ENCODE results near the gene SUN2.

Gene SUN2

DNA sequence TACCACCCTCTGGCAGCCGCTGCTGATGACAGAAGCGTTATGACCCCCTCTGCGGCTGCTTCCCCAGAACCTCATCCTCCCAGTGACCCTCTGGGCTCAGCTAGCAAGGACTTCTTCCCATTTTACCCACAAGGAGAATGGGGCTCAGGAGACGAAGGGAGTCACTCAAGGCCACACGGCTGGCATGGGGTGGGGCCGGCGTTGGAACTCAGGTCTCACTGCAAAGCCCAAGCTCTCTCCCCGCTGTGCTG, 16.8 kb upstream of the SUN2 start:
- Histone ChIP-seq H3K9ac (no peak overlapping the region), H3K79me2 (ENCODE audit: insufficient read depth, low read depth) (no peaks in the 10 kb centered on the region), H3K4me3 (IDR thresholded peaks at IDR 0.05; ENCODE audit: insufficient read depth, low read depth, low read length) (no peak overlapping the region), H3K4me2 (no peak overlapping the region), H3K4me1 (ENCODE audit: low read depth, poor library complexity, severe bottlenecking) (peaks cover 3% of the 10 kb centered on the region), H3K27ac (no peak overlapping the region), H2AFZ (ENCODE audit: low read depth) (no peak overlapping the region), H3K27me3 (ENCODE audit: insufficient read depth, low read depth) (no peaks in the 10 kb centered on the region; the same call in 1 of the 2 replicates), H3K36me3 (ENCODE audit: insufficient read depth) (no peaks in the 10 kb centered on the region), H4K20me1 (ENCODE audit: insufficient read depth) (no peaks in the 10 kb centered on the region)
- TF ChIP-seq, protein P1, sequence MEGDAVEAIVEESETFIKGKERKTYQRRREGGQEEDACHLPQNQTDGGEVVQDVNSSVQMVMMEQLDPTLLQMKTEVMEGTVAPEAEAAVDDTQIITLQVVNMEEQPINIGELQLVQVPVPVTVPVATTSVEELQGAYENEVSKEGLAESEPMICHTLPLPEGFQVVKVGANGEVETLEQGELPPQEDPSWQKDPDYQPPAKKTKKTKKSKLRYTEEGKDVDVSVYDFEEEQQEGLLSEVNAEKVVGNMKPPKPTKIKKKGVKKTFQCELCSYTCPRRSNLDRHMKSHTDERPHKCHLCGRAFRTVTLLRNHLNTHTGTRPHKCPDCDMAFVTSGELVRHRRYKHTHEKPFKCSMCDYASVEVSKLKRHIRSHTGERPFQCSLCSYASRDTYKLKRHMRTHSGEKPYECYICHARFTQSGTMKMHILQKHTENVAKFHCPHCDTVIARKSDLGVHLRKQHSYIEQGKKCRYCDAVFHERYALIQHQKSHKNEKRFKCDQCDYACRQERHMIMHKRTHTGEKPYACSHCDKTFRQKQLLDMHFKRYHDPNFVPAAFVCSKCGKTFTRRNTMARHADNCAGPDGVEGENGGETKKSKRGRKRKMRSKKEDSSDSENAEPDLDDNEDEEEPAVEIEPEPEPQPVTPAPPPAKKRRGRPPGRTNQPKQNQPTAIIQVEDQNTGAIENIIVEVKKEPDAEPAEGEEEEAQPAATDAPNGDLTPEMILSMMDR (conservative IDR thresholded peaks at IDR 0.05; ENCODE audit: low read depth, low read length), result no peak

DNA sequence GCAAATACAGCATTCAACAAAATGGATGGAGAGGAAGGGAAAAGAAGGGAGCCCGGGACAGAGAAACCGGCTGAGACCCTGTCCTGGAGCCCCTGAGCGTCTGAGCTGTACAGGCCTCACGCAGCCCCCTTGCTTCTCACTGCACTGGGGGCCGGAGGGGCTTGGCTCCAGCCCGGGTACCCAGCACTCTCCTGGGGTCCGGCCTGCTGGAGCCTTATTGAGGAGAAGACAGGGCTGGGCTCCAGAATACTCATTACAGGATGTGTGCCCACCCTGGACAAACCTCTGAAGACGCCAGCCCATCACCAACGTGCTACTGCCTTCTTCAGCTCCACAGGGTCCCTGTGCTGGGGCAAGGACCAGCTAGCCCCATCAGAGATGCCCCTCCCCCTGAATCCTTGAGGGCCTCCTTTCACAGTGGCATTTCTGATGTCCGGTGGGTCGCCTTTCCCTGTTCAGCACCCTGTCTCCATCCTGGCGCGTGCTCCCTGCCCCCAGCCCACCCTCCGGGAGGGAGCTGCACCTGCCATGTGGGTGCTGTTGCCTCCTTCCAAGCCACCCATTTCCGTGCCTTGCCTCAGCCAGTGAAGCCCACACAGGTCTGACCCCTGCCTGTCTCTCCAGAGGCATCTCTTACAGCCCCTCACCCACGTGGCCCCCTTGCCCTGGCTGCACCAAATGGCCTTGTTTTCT, 14.6 kb upstream of the SUN2 start:
- TF ChIP-seq, protein P1 (conservative IDR thresholded peaks at IDR 0.05; ENCODE audit: low read depth, low read length), result no peak
- no peak overlapping the region for H3K4me2 ChIP-seq
- no peaks in the 10 kb centered on the region for H3K79me2 ChIP-seq (ENCODE audit: insufficient read depth, low read depth)

DNA sequence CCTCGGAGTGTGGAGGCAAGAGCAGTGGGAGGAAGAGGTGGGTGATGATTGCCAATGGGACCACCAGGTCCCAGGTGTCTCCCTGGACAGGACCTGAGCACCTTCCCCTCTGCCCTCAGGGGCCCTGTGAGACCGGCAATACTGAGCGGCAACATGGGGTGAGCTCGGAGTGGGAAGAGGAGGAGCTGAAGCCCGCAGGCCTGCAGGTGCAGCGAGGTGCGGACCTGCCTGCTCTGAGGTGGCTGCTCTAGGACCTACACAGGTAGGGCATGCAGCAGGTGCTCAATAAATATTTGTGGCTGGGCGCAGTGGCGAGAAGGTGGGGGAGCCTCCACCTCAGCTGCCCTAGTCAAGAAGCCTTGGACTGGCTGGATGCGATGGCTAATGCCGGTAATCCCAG, 12.2 kb upstream of the SUN2 start:
- Histone ChIP-seq H4K20me1 (ENCODE audit: insufficient read depth) (no peaks in the 10 kb centered on the region), H3K36me3 (ENCODE audit: insufficient read depth) (no peaks in the 10 kb centered on the region), H3K27me3 (ENCODE audit: insufficient read depth, low read depth) (peaks cover 5% of the 10 kb centered on the region; the same call in 1 of the 2 replicates), H3K9ac (no peak overlapping the region), H3K79me2 (ENCODE audit: insufficient read depth, low read depth) (no peaks in the 10 kb centered on the region), H2AFZ (ENCODE audit: low read depth) (no peak overlapping the region), H3K4me2 (no peak overlapping the region), H3K4me3 (IDR thresholded peaks at IDR 0.05; ENCODE audit: insufficient read depth, low read depth, low read length) (no peak overlapping the region), H3K27ac (no peak overlapping the region), H3K4me1 (ENCODE audit: low read depth, poor library complexity, severe bottlenecking) (no peaks in the 10 kb centered on the region)
- TF ChIP-seq, protein P1 (conservative IDR thresholded peaks at IDR 0.05; ENCODE audit: low read depth, low read length), result no peak

More for the DNA sequence above, 14.6 kb upstream of the SUN2 start:
- Histone ChIP-seq H4K20me1 (ENCODE audit: insufficient read depth) (no peaks in the 10 kb centered on the region), H3K36me3 (ENCODE audit: insufficient read depth) (no peaks in the 10 kb centered on the region), H3K4me1 (ENCODE audit: low read depth, poor library complexity, severe bottlenecking) (peaks cover 3% of the 10 kb centered on the region), H3K9ac (no peak overlapping the region), H3K4me3 (IDR thresholded peaks at IDR 0.05; ENCODE audit: insufficient read depth, low read depth, low read length) (no peak overlapping the region), H3K27me3 (ENCODE audit: insufficient read depth, low read depth) (peaks cover 2% of the 10 kb centered on the region; the same call in 1 of the 2 replicates), H2AFZ (ENCODE audit: low read depth) (no peak overlapping the region), H3K27ac (no peak overlapping the region)

DNA sequence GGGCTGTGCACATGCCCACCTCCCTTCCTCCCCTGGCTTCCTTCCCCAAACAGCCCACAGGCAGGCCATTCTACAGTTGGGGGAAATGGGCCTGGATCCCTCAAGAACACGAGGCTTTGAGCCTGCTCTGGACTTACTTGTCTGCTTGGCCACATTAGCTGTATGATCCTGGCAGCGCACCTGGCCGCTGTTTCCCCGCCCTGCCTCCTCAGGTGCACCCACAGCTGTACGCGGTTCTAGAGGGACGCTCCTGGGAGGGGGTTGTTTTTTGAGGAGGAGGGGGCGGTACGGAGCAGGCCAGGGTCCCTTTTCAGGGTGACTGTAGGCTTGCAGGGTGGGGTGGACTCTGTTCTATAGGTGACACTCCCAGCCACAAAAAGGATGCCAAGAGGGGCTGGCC, 11.5 kb upstream of the SUN2 start:
- TF ChIP-seq, protein P1 (conservative IDR thresholded peaks at IDR 0.05; ENCODE audit: low read depth, low read length), result no peak
- Histone ChIP-seq H3K27me3 (ENCODE audit: insufficient read depth, low read depth) (peaks cover 5% of the 10 kb centered on the region; the same call in 1 of the 2 replicates), H2AFZ (ENCODE audit: low read depth) (no peak overlapping the region), H3K4me2 (no peak overlapping the region), H4K20me1 (ENCODE audit: insufficient read depth) (no peaks in the 10 kb centered on the region), H3K9ac (no peak overlapping the region), H3K4me3 (IDR thresholded peaks at IDR 0.05; ENCODE audit: insufficient read depth, low read depth, low read length) (no peak overlapping the region), H3K27ac (no peak overlapping the region), H3K79me2 (ENCODE audit: insufficient read depth, low read depth) (no peaks in the 10 kb centered on the region), H3K4me1 (ENCODE audit: low read depth, poor library complexity, severe bottlenecking) (no peaks in the 10 kb centered on the region), H3K36me3 (ENCODE audit: insufficient read depth) (no peaks in the 10 kb centered on the region)
